Stimulated activated CD4-positive, alpha-beta T cell treated with anti-CD3 and anti-CD28 coated beads, Interleukin-4, amount 100 ng/mL, for 4 hours (primary cell): ENCODE results near the gene ADCY5.
"Not testable (repeated sequence)": the region's sequence is repeated elsewhere in the genome, so short reads cannot be mapped to it uniquely, and the experiment has no call there.

Experiments used
- DNase-seq, 2 experiments: peaks; one replicate each; pipeline ENCODE4 v3.0.0-alpha.2; 2020

ADCY5 gene

GRCh38 chr3:123283074-123283473 is 165.8 kb downstream of the ADCY5 start:
- DNase-seq = no peak

GRCh38 chr3:123282461-123282860 is 166.4 kb downstream of the ADCY5 start:
- DNase-seq = no peak

- DNase-seq = no peak
Measured at GRCh38 chr3:123281929-123282328, 167.0 kb downstream of the ADCY5 start.

- DNase-seq = no peak
Measured at GRCh38 chr3:123281406-123281805, 167.5 kb downstream of the ADCY5 start.

- no peak for DNase-seq
Measured at GRCh38 chr3:123279121-123279520, 169.8 kb downstream of the ADCY5 start.

- no peak for DNase-seq
Measured at GRCh38 chr3:123278446-123278845, 170.4 kb downstream of the ADCY5 start.

GRCh38 chr3:123277106-123277505 is 171.8 kb downstream of the ADCY5 start:
- DNase-seq = no peak

GRCh38 chr3:123276346-123277006 is 172.4 kb downstream of the ADCY5 start:
- no peak for DNase-seq

- no peak for DNase-seq
Measured at GRCh38 chr3:123275691-123276090, 173.2 kb downstream of the ADCY5 start.

GRCh38 chr3:123272547-123272946 is 176.3 kb downstream of the ADCY5 start:
- DNase-seq = no peak

- no peak for DNase-seq
Measured at GRCh38 chr3:123271466-123272159, 177.3 kb downstream of the ADCY5 start.

- DNase-seq = no peak
Measured at GRCh38 chr3:123270818-123271217, 178.1 kb downstream of the ADCY5 start.

GRCh38 chr3:123267821-123268220 is 181.1 kb downstream of the ADCY5 start:
- DNase-seq = no peak

- no peak for DNase-seq
Measured at GRCh38 chr3:123263941-123264340, 184.9 kb downstream of the ADCY5 start.

GRCh38 chr3:123262868-123263267 is 186.0 kb downstream of the ADCY5 start:
- no peak for DNase-seq

GRCh38 chr3:123262226-123262625 is 186.7 kb downstream of the ADCY5 start:
- DNase-seq = no peak

GRCh38 chr3:123261666-123262065 is 187.2 kb downstream of the ADCY5 start:
- no peak for DNase-seq

- DNase-seq = no peak
Measured at GRCh38 chr3:123258811-123259420, 190.0 kb downstream of the ADCY5 start.

- no peak for DNase-seq
Measured at GRCh38 chr3:123258359-123258758, 190.5 kb downstream of the ADCY5 start.

- DNase-seq = no peak
Measured at GRCh38 chr3:123256256-123256655, 192.6 kb downstream of the ADCY5 start.

- DNase-seq = no peak
Measured at GRCh38 chr3:123246866-123247265, 202.0 kb downstream of the ADCY5 start.

GRCh38 chr3:123244128-123244527 is 204.8 kb downstream of the ADCY5 start:
- peak in 1 of 2 experiments; percentile 5 for DNase-seq

GRCh38 chr3:123239756-123240155 is 209.1 kb downstream of the ADCY5 start:
- no peak for DNase-seq

- not testable (repeated sequence) for DNase-seq
Measured at GRCh38 chr3:123239186-123239585, 209.7 kb downstream of the ADCY5 start.
